HG03196 (cell line): ENCODE measurements around the gene USP32.
"Not testable (repeated sequence)": the region's sequence is repeated elsewhere in the genome, so short reads cannot be mapped to it uniquely, and the experiment has no call there.

Experiments
- ATAC-seq: cut with Tn5 transposase; IDR thresholded peaks from one replicate; pipeline ENCODE4 v1.9.1; 2021; ENCODE audit not compliant: unreplicated experiment

Gene USP32

DNA sequence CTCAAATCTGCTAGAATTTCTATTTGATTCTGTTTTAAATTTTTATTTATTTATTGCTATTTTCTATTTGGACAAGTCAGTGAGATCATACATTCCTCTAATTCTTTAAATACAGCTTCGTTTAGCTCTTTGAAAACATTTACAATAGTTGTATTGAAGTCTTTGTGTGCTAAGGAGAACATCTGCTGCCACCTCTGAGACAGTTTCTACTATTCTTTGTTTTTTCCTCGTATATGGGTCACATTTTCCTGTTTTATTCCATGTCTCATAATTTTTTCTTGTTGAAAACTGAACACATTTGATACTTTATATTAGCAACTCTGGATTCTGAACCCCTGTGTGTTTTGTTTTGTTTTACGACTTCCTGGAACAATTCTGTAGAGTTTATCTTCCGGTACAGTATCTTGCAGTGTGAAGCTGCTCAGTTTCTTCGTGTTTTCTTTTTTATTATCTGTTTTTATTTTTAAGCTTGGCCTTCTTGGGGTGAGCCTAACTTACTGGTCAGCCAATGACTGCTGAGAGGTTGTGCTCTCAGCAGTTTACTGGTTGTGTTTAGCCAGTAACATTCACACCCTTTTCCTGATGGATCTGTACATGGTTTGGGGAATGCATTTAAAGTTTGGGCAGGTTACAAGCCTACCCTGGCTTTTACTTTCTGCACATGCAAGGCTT lies 143.2 kb downstream of the USP32 start:
- ATAC-seq = no peak

GRCh38 chr17:60247836-60248461 lies 144.0 kb downstream of the USP32 start:
- ATAC-seq = no peak

DNA sequence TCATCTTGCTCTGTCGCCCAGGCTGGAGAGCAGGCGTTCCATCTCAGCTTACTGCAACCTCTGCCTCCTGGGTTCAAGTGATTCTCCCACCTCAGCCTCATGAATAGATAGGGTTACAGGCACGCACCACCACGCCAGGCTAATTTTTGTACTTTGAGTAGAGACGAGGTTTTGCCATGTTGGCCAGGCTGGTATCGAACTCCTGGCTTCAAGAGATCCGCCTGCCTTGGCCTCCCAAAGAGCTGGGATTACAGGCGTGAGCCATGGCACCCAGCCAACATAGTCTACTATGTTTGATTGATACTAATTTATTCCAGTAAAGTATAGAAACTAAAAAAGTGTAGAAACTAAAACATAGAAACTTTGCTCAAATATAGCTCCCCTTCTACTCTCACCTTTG lies 147.3 kb downstream of the USP32 start:
- ATAC-seq = no peak

DNA sequence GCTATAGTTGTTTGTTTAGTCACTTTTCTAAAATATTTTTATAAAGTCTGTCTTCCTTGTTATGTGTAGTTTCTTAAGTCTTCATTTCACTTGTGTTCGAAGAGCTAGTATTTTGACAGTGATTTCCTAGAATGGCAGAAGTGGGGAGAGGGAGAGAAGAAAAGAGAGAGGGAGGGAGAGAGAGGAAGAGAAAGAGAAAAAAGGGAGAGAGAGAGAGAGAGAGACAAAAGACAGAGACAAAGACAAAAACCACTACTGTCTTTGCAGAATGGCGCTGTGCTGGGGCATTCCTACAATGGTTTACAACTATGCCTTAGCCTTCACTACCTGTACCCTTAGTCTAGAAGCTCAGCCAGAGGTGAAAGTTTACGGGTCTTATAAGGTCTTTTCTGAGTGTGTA lies 151.6 kb downstream of the USP32 start:
- ATAC-seq = no peak

- ATAC-seq = no peak
Observed at GRCh38 chr17:60231691-60232090, 160.2 kb downstream of the USP32 start.

DNA sequence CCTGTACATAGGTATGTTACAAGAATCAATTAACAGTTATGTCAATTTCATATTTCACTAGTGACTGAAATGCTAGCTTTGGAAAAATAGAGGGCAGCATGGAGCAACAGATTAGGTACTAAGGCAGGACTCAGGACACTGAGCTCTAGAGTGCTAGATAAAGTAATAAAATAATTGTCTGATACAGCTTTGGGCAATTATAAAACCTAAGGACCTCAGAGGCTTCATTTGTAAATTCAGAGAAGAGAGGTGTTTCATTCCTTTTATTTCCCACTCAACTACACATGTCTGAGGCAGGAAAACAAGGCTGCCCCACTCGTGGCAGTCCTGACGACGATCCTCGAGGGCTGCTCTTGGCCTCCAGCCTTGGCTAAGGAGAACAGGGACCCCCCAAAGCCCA lies 160.7 kb downstream of the USP32 start:
- no peak for ATAC-seq

DNA sequence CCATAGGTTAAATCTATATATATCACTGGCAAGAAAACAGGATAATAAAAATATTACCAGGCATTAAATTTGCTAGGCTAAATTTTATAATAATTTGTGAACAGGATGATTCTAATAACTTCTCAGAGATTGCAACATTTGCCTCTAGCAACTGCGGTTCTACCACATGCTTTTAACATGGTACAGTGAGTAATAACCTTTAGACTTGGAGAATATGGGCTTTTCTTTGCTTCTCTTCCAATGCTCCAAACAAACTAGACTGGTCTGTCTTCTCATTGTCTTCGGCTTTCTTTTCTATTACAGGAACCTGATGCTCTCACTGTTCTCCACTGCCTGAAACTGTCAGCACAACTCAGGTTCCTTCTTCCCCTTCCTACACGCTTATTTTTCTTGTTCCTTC lies 161.6 kb downstream of the USP32 start:
- no peak for ATAC-seq

- ATAC-seq = no peak
Observed at GRCh38 chr17:60229188-60229802, 162.6 kb downstream of the USP32 start.

DNA sequence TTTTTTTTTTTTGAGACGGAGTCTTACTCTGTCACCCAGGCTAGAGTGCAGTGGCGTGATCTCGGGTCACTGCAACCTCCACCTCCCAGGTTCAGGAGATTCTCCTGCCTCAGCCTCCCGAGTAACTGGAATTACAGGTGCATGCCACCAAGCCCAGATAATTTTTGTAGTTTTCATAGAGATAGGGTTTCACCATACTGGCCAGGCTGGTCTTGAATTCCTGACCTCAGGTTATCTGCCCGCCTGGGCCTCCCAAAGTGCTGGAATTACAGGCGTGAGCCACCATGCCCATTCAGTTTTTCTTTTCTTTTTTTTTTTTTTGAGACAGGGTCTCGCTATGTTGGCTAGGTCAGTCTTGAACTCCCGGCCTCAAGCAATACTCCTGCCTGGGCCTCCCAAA lies 164.7 kb downstream of the USP32 start:
- ATAC-seq = not testable (repeated sequence)

DNA sequence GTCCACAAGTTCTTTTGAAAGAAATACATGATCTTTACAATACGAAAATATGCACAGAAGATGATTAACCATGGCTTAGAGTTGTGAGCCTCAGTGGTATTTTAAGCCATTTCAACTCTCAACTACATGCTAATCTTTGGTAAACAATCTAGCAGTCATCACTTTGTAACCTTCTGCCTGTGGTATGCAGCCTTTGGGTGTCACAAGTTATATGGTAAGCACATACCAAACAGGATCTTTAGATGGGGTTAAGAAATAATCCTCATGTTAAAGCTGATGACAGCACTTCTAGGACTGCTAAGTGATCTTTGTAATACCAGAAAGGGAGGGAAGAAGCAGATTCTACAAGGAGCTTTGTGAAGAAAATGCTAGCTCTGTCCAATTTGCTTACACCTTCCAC lies 167.9 kb downstream of the USP32 start:
- no peak for ATAC-seq

GRCh38 chr17:60223456-60223855 lies 168.5 kb downstream of the USP32 start:
- no peak for ATAC-seq

DNA sequence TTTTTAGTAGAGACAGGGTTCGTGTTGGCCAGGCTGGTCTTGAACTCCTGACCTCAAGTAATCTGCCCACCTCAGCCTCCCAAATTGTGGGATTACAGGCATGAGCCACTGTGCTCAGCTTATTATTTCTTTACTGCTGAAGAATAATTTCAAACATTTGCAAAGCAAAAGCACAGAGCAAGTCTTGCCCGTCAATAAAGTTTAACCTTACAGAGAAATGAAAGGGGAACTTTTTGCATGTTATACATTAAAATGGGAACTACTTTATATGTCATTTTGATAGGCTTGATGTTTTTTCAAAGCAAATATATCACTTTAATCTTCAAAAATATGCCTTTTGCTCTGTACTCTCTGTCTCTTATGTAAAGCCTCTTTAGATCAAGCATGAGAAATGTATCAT lies 173.2 kb downstream of the USP32 start:
- ATAC-seq = not testable (repeated sequence)

DNA sequence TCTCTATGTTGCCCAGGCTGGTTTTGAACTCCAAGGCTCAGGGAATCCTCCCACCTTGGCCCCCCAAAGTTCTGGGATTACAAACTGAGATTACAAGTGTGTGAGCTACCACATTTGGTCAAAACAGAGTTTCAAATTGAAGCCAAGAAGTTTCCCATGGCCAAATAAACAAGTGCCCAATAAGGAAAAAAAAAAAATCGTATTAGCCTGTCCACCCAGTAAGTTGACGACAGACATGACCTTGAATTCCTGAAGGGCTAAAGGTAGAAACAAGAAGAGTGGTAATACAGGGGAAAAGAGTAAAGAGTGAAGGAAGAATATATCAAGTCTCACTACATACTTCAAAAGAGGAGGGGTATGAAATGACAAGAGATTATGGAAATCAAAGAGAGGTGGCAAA lies 176.0 kb downstream of the USP32 start:
- not testable (repeated sequence) for ATAC-seq

DNA sequence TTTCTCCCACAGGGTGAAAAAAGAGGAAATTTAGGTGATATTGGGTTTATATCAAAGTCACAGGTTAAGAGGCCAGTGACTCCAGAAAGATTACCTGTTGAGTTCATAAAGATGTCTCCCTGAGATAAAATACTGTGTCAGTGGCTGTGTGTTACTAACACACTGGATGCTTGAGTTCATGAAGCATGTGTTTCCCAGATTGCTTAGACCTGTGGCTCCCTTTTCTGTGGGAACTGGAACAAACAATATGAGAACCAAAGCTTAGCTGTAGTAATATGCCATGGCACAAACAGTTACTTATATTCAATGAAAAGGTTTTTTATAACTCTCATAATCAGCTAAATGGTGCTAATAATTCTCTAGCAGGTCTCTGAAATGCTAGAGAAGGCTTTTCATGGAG lies 180.7 kb downstream of the USP32 start:
- ATAC-seq = not testable (repeated sequence)

DNA sequence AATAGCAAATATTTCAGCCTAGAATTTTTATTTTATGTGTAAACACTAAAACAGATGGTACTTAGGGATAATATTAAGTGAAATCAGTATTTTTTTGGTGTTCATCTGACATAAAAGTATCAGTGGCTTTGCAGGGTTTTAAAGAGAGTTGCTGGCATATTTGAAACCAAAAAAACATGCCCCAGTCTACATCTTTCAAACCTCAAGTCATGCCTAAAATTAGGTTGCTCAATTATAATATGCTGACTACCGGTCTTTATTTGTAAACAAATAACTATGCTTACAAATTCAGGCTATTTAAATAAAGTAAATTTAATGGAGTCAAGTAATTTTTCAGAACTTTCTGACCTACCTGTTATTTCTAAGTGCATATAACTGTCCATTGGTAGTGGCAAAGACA lies 183.6 kb downstream of the USP32 start:
- not testable (repeated sequence) for ATAC-seq

GRCh38 chr17:60205782-60206181 lies 186.2 kb downstream of the USP32 start:
- not testable (repeated sequence) for ATAC-seq

GRCh38 chr17:60198630-60199029 lies 193.3 kb downstream of the USP32 start:
- not testable (repeated sequence) for ATAC-seq

- not testable (repeated sequence) for ATAC-seq
Observed at GRCh38 chr17:60194141-60194540, 197.8 kb downstream of the USP32 start.

- ATAC-seq = no peak
Observed at GRCh38 chr17:60193482-60193881, 198.5 kb downstream of the USP32 start.

DNA sequence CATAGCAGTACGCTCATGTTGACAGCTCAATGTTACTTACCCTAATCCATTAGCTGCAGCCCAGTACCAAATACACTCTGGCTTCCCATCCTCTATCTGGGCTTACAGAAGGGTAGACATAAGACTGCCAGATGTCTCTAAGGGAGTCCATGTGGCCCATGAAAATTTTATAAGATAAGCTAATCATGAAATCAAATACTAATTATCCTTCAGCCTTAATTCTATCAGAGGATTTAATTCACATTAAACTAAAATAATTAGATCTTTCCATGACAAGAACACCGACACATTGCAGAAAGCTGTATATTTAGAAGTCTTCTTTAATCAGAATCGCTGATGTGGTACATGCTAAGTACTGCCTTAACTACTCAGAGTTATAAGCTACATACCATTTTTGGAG lies 198.9 kb downstream of the USP32 start:
- not testable (repeated sequence) for ATAC-seq

DNA sequence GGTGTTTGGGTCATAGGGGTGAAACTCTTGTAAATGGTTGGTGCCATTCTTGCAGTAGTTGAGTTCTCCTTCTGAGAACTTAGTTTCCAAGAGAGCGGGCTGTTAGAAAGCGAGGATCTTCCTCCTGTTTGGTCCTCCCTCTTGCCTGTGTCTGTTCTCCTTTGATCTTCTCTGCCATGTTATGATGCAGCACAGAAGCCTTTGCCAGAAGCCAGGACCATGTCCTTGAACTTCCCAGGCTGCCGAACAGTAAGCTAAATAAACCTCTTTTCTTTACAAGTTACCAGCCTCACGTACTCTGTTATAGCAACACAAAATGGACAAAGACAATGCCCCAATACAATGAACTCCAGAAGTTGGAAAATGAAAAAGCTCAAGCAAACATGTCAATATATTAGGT lies 201.9 kb downstream of the USP32 start:
- ATAC-seq = not testable (repeated sequence)

DNA sequence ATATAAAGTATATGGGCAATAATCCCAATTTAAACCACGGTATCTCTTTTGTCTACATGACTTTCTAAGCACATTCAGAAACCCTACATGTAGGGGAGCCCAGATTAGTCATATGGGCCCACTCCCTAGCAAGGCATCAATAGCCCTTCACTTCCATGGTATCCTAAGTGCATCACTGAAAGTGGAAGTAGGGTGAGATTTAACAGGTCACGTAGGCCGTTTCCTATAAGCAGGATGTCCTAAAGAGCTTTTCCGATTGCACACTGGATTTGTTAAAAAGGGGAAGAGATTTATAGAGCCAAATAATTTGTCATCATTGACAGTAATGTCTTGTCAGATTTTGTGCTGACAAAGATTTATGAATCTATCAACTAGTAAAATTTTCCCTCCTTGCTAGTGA lies 203.2 kb downstream of the USP32 start:
- ATAC-seq = no peak
